ENCODE results near the gene OR7D2.

- TF ChIP-seq POLR2A (IDR thresholded peaks at IDR 0.05; ENCODE audit: low read length) = peak; percentile 89
- no peak for TF ChIP-seq GATA1 (IDR thresholded peaks at IDR 0.05; ENCODE audit: low read depth, low read length)
Measured at GRCh38 chr19:9140159-9140874, 38.5 kb upstream of the OR7D2 start, which contains the start of gene ZNF317.

Measured in erythroblast (primary cell).